Measurements from ENCODE around the gene FXR2.

The FXR2 gene

DNA sequence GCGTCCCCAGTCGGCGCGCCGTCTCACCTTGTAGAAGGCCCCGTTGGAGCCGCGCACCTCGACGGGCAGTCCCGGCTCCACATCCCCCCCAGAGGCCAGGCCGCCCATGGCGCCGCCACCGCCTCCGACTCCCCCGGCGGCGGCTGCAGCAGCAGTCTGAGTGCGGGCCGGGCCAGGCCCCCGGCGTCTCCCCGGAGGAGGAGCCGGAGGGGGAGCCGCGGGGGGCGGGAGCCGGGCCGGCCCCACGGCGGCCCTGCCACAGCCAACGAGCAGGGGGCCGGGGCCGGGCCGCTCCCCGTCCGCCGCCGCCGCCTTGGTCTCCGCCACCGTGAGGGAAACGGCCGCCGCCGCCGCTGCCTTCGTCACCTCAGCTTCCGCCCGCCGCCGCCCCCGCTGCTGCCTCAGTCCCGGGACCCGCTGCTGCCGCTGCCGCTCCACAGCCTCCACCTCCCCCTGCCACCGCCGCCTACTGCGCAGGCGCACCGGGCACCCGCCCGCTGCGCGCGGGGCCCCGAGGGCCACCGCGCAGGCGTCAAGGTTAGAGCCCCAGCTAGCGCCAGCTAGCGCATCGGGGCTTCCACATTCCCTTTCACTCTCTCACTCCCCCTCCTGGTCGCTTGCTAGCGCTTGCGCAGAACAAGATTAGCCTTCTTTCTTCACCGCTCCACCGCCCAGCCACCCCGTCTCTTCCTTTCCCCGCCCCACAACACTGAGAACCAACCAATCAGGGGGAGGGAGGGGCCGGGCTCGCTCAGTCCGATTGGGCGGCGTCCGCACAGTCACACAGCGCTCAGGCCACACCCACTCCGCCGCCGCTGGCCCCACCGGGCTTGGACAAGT lies at the start of gene FXR2:
FXR2 (minus strand) TSS at position 473 of the 840 bp plus-strand sequence; CDS start at position 108, 365 bp downstream.
- DNase-seq, result peak; percentile 100

GRCh38 chr17:7656958-7657609 lies 42.4 kb upstream of the FXR2 start:
- no peak for DNase-seq

DNA sequence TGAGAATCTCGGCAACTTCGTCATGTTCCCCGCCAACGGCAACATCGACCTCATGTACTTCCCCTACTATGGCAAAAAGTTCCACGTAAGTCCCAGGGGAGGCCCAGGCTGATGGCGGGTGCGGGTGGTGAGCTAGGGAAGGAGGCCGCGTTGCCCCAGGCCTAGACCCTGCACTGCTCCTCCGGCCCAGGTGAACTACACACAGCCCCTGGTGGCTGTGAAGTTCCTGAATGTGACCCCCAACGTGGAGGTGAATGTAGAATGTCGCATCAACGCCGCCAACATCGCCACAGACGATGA lies 40.8 kb upstream of the FXR2 start:
- no peak for DNase-seq

- no peak for DNase-seq
These were observed 40.3 kb upstream of the FXR2 start for GRCh38 chr17:7654832-7655540.

DNA sequence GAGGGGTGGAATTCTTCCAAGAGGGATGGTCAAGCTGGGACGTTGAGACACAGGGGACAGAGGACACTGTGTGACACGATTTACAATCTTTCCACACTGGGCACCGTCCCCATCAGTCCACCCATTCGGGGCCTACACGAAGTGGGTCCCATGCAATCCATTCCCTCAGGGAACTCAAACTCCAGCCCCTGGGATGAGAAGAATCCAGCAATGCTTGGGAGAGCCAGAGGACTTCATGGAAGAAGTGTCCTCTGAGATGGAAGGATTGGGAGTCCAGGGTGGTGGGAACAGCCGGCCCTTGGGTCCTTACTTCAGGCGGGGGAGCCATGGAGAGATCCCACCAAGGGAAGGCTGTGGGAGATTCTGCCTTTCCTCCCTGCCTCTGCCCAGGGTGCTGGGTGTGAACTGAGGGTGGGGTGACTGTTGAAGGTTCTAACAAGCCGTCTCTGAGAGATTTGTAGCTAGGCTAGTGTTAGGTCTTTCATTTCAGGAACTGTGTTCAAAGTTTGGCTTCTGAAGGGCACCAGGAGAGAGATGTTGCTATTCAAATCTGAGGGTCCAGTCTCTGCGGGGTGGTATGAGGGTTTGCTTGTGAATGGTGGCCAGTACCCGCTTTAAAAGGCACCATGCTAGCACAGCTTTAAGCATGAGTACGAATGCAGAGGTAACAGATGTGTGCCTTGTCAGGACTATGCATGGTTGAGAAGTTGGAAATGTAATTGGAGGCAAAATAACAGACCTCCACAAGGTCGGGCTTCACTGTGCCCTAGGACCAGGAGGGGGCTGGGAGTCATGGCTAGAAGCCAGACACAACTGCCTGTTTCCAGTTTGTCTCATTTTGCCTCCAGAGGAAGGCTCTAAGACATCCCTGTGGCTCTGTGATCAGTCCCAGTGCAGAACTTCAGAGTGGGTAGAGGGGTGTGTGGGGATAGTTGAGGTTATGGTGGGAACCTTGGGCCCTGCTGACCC lies 38.0 kb upstream of the FXR2 start:
- no peak for DNase-seq

GRCh38 chr17:7651665-7652387 lies 37.1 kb upstream of the FXR2 start:
- no peak for DNase-seq

GRCh38 chr17:7651097-7651664 lies 36.5 kb upstream of the FXR2 start:
- DNase-seq, result no peak

DNA sequence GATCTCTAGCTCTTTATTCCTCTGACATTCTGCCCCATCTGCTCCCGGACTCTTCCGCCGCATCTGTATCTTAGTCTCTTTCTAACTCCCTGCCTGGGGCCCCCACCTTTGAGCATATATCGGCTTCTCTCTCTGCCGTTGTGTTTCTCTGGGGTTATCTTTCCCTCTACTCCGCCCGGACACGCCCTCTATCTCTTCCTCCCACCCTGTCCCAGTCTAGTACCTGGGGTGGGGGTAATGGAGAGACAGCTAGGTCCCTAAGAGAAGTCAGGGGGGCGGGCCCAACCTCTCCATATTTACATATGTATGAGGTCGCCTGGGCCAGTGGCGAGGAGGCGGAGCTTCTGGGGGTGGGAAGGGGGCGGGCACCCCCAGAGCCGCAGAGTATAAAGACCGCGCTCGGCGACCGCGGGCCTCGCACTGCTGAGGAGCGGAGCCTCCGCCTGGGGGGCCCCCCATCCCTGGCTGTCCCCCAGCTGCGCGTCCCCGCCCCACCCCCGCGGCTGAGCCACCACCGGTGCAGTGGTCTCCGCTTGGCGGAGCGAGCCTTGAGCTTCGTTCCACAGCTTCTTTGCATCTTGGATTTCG lies 35.9 kb upstream of the FXR2 start, which contains the start of gene ATP1B2:
ATP1B2 (plus strand) TSS at position 418 of the 588 bp plus-strand sequence. CDS start 593 bp downstream, outside the sequence.
- DNase-seq, result peak; percentile 64

GRCh38 chr17:7647018-7647417 lies 32.3 kb upstream of the FXR2 start:
- DNase-seq, result no peak

DNA sequence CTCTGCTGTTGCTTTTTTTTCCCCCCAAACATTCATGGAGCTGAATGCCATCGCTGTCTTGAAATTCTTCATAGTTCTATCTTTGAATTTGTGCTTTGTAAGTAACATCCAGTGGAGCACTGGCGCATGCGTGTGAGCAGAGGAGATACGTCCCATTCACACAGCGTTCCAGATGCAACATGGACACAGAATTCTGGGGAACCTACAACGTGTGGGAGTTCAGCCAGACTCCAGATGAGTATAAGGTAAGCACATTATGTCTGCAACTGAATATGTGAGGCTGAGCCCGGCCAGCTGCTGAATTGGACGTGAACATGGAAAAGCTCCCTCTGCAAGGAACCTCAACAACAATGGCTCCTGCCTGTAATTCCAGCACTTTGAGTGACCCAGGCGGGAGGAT lies 31.8 kb upstream of the FXR2 start:
- no peak for DNase-seq

- no peak for DNase-seq
These were observed 30.1 kb upstream of the FXR2 start for GRCh38 chr17:7644775-7645174.

DNA sequence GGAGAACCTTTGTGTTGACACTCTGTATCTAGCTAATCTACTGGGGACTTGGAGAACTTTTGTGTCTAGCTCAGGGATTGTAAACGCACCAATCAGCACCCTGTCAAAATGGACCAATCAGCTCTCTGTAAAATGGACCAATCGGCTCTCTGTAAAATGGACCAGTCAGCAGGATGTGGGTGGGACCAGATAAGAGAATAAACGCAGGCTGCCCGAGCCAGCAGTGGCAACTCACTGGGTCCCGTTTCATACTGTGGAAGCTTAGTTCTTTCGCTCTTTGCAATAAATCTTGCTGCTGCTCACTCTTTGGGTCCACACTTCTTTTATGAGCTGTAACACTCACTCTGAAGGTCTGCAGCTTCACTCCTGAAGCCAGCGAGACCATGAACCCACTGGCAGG lies 26.9 kb upstream of the FXR2 start:
- peak; percentile 11 for DNase-seq

DNA sequence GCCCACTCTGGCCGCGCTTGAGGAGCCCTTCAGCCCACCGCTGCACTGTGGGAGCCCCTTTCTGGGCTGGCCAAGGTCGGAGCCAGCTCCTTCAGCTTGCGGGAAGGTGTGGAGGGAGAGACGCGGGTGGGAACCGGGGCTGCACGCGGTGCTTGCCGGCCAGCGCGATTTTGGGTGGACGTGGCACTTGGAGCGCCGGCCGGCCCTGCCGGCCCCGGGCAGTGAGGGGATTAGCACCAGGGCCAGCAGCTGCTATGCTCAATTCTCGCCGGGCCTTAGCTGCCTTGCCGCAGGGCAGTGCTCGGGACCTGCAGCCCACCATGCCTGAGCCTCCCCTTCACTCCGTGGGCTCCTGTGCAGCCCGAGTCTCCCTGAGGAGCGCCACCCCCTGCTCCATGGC lies 26.1 kb upstream of the FXR2 start:
- DNase-seq, result no peak

GRCh38 chr17:7636163-7636562 lies 21.5 kb upstream of the FXR2 start:
- DNase-seq, result no peak

GRCh38 chr17:7634384-7634783 lies 19.7 kb upstream of the FXR2 start:
- no peak for DNase-seq

DNA sequence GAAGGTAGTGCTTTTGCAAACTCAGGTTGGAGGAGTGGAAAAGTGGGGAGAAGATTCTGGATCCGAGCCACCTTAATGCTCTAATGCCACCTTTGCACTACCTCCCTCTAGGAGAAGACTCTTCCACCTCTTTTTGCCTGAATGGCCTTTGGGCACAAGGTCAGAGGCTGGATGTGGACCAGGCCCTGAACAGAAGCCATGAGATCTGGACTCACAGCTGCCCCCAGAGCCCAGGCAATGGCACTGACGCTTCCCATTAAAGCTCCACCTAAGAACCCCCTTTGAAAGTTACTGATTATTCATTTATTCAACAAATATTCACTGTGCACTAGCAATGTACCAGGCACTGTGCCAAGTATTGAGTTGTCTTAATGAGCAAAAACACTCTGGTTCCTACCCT lies 18.4 kb upstream of the FXR2 start:
- DNase-seq, result no peak

GRCh38 chr17:7632492-7632894 lies 17.8 kb upstream of the FXR2 start:
- DNase-seq, result peak; percentile 12

- no peak for DNase-seq
These were observed 17.0 kb upstream of the FXR2 start for GRCh38 chr17:7631398-7632380.

DNA sequence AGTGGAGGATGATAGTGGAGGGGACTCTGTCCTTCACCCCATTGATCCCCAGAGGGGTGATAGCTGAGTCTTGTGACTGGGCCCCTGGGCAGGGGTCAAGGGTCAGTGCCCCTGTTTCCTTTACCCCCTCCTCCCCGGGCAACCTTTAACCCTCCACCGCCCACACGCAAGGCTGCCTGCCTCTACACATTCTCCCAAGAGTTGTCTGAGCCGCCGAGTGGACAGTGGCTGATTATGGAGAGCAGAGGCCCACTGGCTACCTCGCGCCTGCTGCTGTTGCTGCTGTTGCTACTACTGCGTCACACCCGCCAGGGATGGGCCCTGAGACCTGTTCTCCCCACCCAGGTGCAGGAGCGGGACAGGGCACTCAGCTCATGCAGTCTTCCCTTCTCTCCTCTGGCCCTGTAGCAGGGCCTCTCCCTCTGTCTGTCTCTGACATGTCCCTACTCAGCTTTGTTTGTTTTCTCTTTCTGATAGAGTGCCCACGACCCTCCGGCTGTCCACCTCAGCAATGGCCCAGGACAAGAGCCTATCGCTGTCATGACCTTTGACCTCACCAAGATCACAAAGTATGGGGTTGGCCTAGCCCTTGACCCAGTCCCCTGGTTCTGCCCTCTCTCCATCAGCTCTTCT lies 15.4 kb upstream of the FXR2 start, which contains the start of gene SHBG:
SHBG (plus strand) TSS at position 197 of the 633 bp plus-strand sequence; CDS start at position 235, 38 bp downstream.
- no peak for DNase-seq

All from stimulated activated CD4-positive, alpha-beta T cell treated with anti-CD3 and anti-CD28 coated beads, Interleukin-1b, Interleukin-23, amount 100 ng/mL, for 48 hours (primary cell).